MV-4-11 (cell line): ENCODE measurements around the gene ODC1.

Experiments used
- DNase-seq: peaks from one replicate; lab custom pipeline; 2025; lab: John Stamatoyannopoulos, UW

Gene ODC1

DNA sequence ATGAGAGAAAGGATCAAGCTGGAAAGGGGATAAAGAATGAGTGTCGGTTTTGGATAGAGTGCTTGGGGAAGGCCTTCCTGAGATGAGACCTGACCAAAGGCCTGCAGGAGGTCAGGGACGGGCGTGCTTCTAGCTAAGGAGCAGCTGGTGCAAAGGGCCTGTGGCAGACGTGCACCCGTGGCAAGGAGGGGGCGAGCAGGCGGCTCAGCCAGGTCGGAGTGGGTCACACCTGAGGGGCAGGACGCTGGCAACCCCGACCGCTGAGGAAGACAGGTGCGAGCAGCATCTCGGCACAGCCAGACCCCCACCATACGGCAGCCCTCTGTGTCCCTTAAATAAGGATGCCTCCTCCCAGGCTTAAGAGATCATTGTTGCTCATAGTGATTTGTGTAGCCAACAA lies 48.1 kb downstream of the ODC1 start:
- DNase-seq: no peak

DNA sequence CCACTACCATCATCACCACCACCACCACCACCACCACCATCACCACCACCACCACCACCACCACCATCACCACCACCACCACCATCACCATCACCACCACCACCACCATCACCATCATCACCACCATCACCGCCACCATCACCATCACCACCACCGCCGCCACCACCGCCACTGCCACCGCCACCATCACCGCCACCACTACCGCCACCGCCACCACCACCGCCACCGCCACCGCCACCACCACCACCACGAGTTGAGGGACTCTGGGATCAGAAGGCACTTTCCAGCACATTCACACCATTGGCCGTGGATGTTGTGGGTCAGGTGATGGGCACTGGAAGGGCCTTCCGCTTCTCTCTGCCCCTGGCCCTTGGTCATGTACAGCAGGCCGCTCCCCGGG lies 48.8 kb downstream of the ODC1 start:
- no peak for DNase-seq

DNA sequence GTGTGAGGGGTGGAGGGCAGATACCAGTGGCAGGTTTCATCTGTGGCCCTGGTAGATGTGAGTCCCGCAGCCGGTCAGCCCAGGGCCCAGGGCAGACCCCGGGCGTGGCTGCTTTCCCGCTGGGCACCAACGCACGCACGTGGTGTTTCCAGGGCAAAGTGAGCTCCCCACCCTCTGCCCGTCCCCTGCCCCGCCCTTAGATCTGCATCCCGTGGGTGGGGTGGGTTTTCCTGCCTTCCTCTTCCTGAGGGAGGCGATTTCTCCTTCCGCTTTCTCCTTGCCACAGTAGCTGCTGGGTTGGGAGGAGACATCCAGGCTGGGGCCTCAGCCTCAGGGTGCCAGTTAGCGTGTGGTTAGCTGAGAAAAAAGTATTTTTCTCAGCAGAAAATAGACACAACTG lies 49.6 kb downstream of the ODC1 start:
- peak; percentile 91 for DNase-seq

DNA sequence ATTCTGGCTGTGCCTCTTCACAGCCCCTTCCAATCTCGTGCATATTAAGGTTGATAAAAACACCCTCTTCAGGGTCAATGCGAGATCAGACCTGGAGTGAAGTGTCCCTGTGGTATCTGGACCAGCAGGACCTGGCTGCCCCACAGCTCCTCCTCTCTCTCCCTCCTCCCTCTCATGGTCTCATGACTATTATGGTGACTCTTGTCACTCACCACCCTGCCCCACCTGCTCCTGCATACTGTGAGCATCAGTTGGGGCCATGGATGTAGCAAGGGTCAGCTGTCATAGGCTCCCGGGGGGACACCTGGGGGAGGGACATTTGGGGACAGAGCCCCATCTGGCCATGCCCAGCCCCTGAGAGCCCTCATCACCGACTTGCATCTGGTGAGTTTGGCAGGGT lies 50.2 kb downstream of the ODC1 start:
- DNase-seq: no peak

DNA sequence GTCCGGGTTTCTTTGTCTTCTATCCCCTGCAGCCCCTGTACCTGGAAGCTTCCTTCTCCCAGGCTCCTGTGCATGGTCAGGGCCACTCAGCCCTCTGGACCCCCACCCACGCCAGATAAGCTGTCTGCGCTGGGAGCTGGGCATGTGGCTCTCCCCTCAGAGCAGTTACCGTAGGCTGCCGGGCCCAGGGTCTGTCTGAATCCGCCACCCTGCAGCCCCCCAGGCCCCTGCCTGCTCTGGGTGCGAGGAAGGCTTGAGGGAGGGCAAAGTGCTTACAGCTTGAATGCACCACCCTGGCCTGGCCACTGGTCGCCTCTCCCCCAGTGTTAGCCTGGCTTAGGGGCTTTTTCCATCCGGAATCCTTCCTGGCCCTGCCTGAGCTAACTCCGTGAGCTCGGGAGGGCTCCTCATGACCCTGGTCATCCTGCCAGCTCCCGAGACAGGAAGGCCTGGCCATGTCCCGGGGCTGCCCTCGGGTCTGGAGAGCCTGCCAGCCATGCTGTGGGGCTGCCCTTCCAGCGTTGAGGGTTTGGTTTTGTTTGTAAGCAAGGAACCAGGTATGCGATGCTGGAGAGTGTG lies 50.7 kb downstream of the ODC1 start:
- DNase-seq: no peak

DNA sequence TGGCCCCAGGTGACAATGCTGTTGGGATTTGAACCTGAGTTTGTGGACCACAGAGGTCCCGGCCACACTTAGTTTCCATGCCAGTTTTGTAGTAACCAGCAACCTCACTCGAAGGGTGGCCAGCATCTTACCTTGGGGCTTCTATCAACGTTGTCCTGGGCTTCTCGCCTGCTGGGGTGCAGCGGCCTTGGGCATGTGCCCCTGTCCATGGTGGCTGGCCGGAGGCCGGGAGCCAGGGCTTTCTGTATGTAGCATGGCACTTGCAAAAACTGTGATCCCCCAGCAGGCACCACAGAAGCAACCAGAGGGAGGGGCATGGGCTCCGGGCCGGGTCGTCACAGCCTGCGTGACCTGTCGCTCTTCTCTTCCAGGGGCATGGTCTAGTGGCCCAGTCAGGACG lies 51.7 kb downstream of the ODC1 start:
- no peak for DNase-seq

DNA sequence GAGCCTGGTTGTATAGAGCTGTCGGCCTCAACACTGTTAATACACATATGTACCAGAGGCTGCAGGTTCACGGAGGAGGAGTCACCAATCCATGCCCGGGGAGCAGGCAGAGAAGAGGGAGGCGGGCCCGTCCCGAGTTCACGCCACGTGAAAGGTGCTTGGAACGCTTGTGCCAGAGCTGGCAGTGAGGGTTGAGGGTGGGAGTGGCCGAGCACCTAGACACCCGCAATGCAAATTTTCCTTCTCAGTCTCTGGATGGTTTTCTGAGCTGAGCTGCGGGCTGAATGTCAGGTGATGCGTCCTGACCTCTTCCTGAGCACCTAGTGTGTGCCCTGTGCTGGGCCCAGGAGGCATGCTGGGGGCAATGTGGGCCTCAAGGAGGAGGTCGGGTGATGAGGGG lies 52.2 kb downstream of the ODC1 start:
- DNase-seq: no peak

DNA sequence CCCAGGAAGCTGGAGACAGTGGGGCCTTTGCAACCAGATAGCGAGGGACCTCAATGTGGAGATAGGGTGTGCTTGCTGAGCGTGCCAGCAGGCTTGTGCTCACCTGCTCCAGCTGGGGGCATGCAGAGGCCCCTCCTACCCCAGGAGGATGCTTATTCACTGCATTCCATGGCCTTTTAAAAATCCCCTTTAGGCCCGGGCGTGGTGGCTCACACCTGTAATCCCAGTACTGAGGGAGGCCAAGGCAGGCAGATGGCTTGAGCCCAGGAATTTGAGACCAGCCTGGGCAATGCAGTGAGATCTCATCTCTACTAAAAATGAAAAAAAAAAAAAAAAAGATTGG lies 54.5 kb downstream of the ODC1 start:
- no peak for DNase-seq

DNA sequence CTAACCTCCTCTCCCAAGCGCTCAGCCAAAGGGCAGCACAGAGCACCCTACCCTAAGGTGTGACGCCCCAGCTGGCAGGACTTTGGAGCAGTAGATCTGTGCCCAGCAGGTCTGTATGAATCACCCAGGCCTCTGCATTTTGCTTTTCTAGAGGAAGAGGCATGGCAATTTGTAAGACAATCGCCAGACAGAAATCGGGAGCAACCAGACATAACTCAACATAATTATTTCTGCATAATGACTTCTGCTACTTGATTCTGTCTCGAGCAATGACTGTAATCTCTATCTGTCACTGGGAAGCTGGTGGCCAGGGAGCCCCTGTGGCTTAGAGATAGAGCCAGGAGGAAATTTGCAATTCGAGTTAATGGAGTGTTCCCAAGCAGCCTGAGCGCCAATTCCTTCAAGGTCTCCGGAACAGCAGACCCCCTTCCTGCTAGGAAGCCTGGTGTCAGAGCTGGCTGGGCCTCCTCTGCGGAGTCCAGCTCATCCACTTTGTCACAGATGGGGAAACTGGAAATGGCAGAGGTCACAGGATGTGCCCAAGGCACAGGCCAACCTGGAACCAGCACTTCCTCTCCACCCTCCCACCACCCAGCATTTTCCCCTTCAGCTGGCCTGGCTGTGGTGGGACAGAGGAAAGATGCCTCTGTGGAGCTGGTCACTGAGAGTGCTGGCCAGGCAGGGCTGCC lies 55.0 kb downstream of the ODC1 start:
- no peak for DNase-seq

DNA sequence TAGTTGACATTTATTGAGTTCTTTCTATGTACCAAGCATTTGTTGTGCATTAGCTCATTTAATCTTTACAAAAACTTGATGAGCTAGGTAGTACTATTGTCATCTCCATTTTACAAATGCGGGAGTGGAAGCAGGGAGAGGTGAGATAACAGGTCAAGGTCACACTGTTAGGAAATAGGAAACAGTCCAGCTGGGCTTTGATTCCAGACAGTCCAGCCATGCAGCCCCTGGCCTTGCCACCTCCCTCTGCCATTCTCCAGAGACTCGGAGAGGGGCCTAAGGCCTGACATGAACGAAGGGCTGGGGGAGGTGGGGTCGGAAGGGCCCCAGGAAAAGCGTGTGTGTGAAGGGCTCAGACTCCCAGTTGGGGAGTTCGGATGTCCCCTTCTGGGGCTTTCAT lies 55.6 kb downstream of the ODC1 start:
- DNase-seq: no peak

DNA sequence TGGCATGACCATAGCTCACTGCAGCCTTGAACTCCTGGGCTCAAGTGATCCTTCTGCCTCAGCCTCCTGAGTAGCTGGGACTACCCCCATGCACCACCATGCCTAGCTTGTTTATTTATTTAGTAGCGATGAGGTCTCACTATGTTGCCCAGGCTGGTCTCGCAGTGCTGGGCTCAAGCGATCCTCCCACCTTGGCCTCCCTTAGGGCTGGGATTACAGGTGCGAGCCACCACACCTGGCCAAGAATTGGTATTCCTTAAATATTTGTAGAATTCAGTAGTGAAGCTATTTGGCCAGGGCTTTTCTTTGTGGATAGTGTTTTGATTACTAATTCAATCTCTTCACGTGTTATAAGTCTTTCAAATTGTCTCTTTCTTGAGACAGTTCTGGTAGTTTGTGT lies 56.0 kb downstream of the ODC1 start:
- DNase-seq: no peak

DNA sequence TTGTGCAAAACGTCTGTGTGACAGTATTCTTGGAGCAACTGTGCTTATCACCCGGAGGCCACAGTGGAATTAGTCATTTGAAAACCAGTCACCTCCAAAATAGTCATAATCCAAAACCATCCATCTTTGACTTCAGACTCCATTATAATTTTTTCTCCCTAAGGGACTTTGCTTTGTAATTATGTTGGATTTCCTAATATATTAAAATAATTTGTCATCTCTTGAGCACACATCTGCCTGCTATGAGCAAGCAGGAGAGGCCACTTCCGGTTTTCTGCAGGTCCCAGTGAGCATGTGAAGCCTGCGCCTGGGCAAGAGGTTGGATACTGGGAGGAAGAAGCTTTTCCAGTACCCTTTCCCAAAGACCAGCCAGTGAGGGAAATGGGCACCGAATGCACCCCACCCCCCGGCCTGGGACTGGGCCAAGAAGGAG lies 57.7 kb downstream of the ODC1 start:
- peak; percentile 43 for DNase-seq
